H1 (cell line): ENCODE measurements around the gene CCDC154. TPM values are rescaled to one million over a fixed set of nuclear protein-coding genes. Genes with fewer than 3 reads are reported as not detected.

ENCODE experiments used
- BACH1 ChIP-seq: IDR thresholded peaks from 2 replicates; pipeline ENCODE4 v1.6.1; 2012; ENCODE audit warnings: low read length, improper control_type of control experiment
- EP300 ChIP-seq, 2 experiments: IDR thresholded peaks; 1 replicate in 1 of 2; 2 replicates in 1 of 2; pipeline ENCODE4 v1.6.1; 2011 to 2012; ENCODE audit warnings: low read depth in 2 of 2, low read length in 2 of 2, mild to moderate bottlenecking in 2 of 2, borderline replicate concordance in 1 of 2, inconsistent platforms in 1 of 2, moderate library complexity in 1 of 2
- GTF2F1 ChIP-seq: IDR thresholded peaks from 2 replicates; pipeline ENCODE4 v1.6.1; 2012; ENCODE audit warnings: low read depth, low read length, improper control_type of control experiment, borderline replicate concordance
- NRF1 ChIP-seq: IDR thresholded peaks from 2 replicates; pipeline ENCODE4 v1.6.1; 2011; ENCODE audit warnings: mild to moderate bottlenecking, low read depth, low read length, improper control_type of control experiment
- SIX5 ChIP-seq: IDR thresholded peaks from 2 replicates; pipeline ENCODE4 v1.6.1; 2011; ENCODE audit warnings: mild to moderate bottlenecking, low read depth, low read length
- SUZ12 ChIP-seq: fragments of 200-600 bp; sonication (generic); IDR thresholded peaks from 2 replicates; pipeline ENCODE4 v1.6.1; 2012; ENCODE audit warnings: mild to moderate bottlenecking, inconsistent platforms, low read length, moderate library complexity, mixed read lengths
- TAF1 ChIP-seq: IDR thresholded peaks from 2 replicates; pipeline ENCODE4 v1.6.1; 2011; ENCODE audit warnings: mild to moderate bottlenecking, low read depth, low read length
- polyA plus RNA-seq, 7 experiments: library from polyadenylated mRNA; depleted of rRNA in 3 of 7; stranded (reverse) in 5 of 7; unstranded in 2 of 7; fragments of >200 nt in 5 of 7; fragments of 200-250 nt in 2 of 7; gene quantifications; 1 replicate in 5 of 7; 2 replicates in 1 of 7; 4 replicates in 1 of 7; pipeline versions ENCODE4 v1.2.1 to v1.2.3, GENCODE V29; 2011 to 2013; ENCODE audit warnings: missing spikeins in 2 of 7, mixed read lengths in 2 of 7
- total RNA-seq: library from RNA; stranded (reverse); fragmentation: NEBNext Ultra II Directional; extraction: Animal tissue kit (Norgen Biotek cat#: 25700); gene quantifications from 2 replicates; pipeline ENCODE4 v1.2.1, GENCODE V29; 2021

CCDC154 gene
- total and polyA plus RNA-seq, 2 of the 8 experiments (the other 6 are each of a cell fraction or from before 2014, with no cell fraction given), result 0.15 to 0.88 TPM

DNA sequence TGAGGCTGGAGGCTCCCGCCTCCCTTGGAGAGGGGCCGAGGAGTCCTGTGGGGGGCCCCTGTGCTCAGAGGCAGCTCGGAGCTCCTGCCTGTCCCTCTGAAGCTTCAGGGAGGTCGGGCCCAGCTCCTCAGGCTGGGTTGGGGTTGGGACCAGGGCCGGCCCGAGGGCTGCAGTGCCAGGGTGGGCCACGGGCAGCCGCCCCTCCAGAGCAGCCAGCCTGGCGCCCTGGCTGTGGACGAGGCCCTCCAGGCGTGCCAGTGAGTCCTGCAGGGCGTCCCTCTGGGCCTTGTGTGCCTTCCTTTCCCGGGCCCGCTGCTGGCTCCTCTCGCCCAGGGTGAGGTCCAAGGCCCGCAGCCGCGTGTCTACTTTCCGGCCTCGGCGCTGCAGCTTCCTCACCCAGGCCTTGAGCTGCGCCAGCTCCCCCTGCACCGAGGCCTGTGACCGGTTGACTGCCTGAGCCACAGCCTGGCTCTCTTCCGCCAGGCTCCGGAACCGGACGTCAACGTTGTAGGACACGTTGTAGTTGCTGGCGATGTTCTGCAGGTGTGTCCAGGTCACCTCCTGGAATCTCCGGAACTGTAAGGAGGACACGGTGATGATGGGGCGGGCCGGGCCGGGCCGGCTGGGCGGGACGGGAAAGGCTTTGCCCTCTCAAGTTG, 43.2 kb upstream of the CCDC154 start (continued):
- no peak for TF ChIP-seq EP300 (IDR thresholded peaks at IDR 0.05; ENCODE audit: borderline replicate concordance in 1 of 2, low read depth in 2 of 2, low read length in 2 of 2)
- no peak for TF ChIP-seq SUZ12
- TF ChIP-seq SIX5, result no peak
- no peak for TF ChIP-seq TAF1
- TF ChIP-seq BACH1, result no peak
- TF ChIP-seq NRF1, result no peak
- no peak for TF ChIP-seq GTF2F1
